GM06990 (cell line): ENCODE results near the gene TUBG1.
"Not testable (repeated sequence)": the region's sequence is repeated elsewhere in the genome, so short reads cannot be mapped to it uniquely, and the experiment has no call there.

ENCODE experiments used
- DNase-seq: peaks from one replicate; pipeline ENCODE4 v3.0.0-alpha.2; 2011; ENCODE audit not compliant: insufficient read length; ENCODE audit errors: extremely low read depth
- H3K27me3 ChIP-seq: replicated peaks from 2 replicates; pipeline ENCODE4 v1.6.0; 2011; ENCODE audit warnings: low read length; ENCODE audit not compliant: control insufficient read depth, insufficient read depth
- H3K36me3 ChIP-seq: 2 replicates; pipeline ENCODE4 v1.5.1; 2011; ENCODE audit warnings: low read length; ENCODE audit not compliant: control insufficient read depth, insufficient read depth
- H3K4me3 ChIP-seq: replicated peaks from 2 replicates; pipeline ENCODE4 v1.5.1; 2011; ENCODE audit warnings: low read depth, mild to moderate bottlenecking, control low read depth, low read length
- CTCF ChIP-seq: IDR thresholded peaks from 2 replicates; pipeline ENCODE4 v1.5.1; 2011; ENCODE audit warnings: low read length, control low read depth, mild to moderate bottlenecking, inconsistent platforms; ENCODE audit not compliant: insufficient read depth, poor library complexity, severe bottlenecking

Gene TUBG1

GRCh38 chr17:42613699-42614295 lies 4.3 kb downstream of the TUBG1 start:
- no peak for TF ChIP-seq CTCF
- DNase-seq, result no peak
- H3K27me3 ChIP-seq, result no peaks in the 10 kb centered on the region
- H3K36me3 ChIP-seq, result peaks cover 24% of the 10 kb centered on the region
- no peak overlapping the region for H3K4me3 ChIP-seq

- TF ChIP-seq CTCF, result no peak
- H3K4me3 ChIP-seq, result peak overlapping the region; percentile 4
- peaks cover 18% of the 10 kb centered on the region for H3K36me3 ChIP-seq
- peak; percentile 64 for DNase-seq
- no peaks in the 10 kb centered on the region for H3K27me3 ChIP-seq
Observed at GRCh38 chr17:42617956-42618431, 8.5 kb downstream of the TUBG1 start.

DNA sequence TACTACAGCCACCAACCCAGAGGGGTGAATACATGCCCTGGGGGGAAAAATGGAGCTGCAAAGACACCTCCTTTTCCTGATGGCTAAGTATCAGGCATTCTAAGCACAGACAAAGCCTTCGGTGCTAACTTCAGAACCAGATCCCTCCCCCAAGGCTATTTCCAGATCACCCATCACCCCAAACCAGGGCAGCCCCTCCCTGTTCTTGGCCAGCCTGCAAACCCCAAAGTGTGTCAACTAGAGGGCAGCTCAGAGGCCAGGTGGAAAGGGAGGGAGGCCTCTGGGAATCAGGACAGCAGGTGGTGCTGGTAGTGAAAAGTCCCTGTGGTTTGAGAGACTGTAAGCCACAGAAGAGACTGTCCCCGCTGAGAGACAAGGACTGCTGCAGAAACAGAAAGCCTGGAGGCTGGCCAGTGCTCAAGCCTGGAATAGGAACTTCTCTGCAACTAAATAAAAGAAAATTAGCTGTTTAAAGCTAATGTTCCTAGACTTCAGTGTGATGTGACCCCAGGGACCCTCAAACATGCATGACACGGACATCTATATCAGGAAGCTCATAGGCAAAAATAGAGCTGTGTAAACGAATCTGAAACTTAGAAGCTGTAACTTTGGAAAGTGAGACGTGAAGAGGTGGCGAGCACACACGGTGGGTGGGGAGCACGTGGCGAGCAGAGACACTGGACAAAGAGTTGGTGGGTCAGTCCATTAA lies 9.1 kb downstream of the TUBG1 start:
- Histone ChIP-seq H3K36me3 (peaks cover 16% of the 10 kb centered on the region), H3K4me3 (peak overlapping the region; percentile 4), H3K27me3 (no peaks in the 10 kb centered on the region)
- peak; percentile 61 for TF ChIP-seq CTCF
- peak; percentile 78 for DNase-seq

DNA sequence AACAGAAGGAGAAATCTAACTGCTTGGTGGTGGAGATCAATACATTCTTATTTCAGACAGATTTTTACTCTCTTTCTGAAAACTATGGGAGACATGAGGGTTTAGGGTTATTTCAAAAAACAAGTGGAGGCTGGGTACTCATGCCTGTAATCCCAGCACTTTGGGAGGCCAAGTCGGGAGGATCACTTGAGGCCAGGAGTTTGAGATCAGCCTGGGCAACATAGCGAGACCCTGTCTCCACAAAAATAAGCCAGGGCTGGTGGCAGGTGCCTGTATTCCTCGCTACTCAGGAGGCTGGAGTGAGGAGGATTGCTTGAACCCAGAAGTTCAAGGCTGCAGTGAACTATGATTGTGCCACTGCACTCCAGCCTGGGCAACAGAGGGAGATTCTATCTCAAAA lies 12.5 kb downstream of the TUBG1 start:
- not testable (repeated sequence) for DNase-seq, H3K36me3 ChIP-seq, H3K4me3 ChIP-seq, H3K27me3 ChIP-seq

- Histone ChIP-seq H3K27me3 (no peaks in the 10 kb centered on the region), H3K36me3 (no peaks in the 10 kb centered on the region), H3K4me3 (no peak overlapping the region)
- no peak for DNase-seq
- TF ChIP-seq CTCF, result no peak
Observed at GRCh38 chr17:42623271-42623670, 13.8 kb downstream of the TUBG1 start.

- no peaks in the 10 kb centered on the region for H3K27me3 ChIP-seq
- no peak overlapping the region for H3K4me3 ChIP-seq
- no peaks in the 10 kb centered on the region for H3K36me3 ChIP-seq
- no peak for DNase-seq
- TF ChIP-seq CTCF, result peak; percentile 13
Observed at GRCh38 chr17:42623732-42624596, 14.5 kb downstream of the TUBG1 start.

- H3K27me3 ChIP-seq, DNase-seq, H3K36me3 ChIP-seq, H3K4me3 ChIP-seq: not testable (repeated sequence)
Observed at GRCh38 chr17:42627032-42627764, 17.7 kb downstream of the TUBG1 start.
